Brain microvascular endothelial cell (primary cell): ENCODE results near the gene CUL7.

Experiments used
- DNase-seq: peaks from one replicate; pipeline ENCODE4 v3.0.0-alpha.2; 2020
- H3K27ac ChIP-seq: fragments of 250-450 bp; sonication (Bioruptor Pico); 2 replicates; pipeline ENCODE4 v1.5.1; 2020; ENCODE audit warnings: mild to moderate bottlenecking, moderate library complexity
- H3K27me3 ChIP-seq: fragments of 250-450 bp; sonication (Bioruptor Pico); replicated peaks from 2 replicates; pipeline ENCODE4 v1.5.1; 2020; ENCODE audit warnings: mild to moderate bottlenecking
- H3K36me3 ChIP-seq: fragments of 250-450 bp; sonication (Bioruptor Pico); replicated peaks from 2 replicates; pipeline ENCODE4 v1.5.1; 2020; ENCODE audit warnings: mild to moderate bottlenecking
- H3K4me3 ChIP-seq: 2 replicates; pipeline ENCODE4 v1.5.1; 2011; ENCODE audit warnings: low read depth, mild to moderate bottlenecking, control low read depth, low read length, moderate library complexity
- in situ Hi-C: cut with HindIII; loops from 2 replicates; pipeline ENCODE4 v1.10.0; 2017; ENCODE audit warnings: low sequenced_read_pairs, low pct_ligation_motif_present
- TF ChIP-seq, protein P1 (sequence below): IDR thresholded peaks from 2 replicates; pipeline ENCODE4 v1.5.1; 2011; ENCODE audit warnings: low read depth, mild to moderate bottlenecking, moderate library complexity, low read length, control low read depth, inconsistent platforms; ENCODE audit errors: missing control alignments

CUL7 gene

GRCh38 chr6:43021270-43022047 lies 32.2 kb downstream of the CUL7 start, which contains the start of gene RRP36:
Gene RRP36, plus strand, starts transcription at chr6:43021623. Its CDS starts 32 bp downstream, at chr6:43021655.
- no peaks in the 10 kb centered on the region for H3K27me3 ChIP-seq
- H3K36me3 ChIP-seq, result peaks cover 42% of the 10 kb centered on the region
- H3K4me3 ChIP-seq, result peak within 1 kb of the TSS; percentile 81
- peak; percentile 51 for DNase-seq
- peak within 1 kb of the TSS; percentile 57 for H3K27ac ChIP-seq
- TF ChIP-seq, protein P1, sequence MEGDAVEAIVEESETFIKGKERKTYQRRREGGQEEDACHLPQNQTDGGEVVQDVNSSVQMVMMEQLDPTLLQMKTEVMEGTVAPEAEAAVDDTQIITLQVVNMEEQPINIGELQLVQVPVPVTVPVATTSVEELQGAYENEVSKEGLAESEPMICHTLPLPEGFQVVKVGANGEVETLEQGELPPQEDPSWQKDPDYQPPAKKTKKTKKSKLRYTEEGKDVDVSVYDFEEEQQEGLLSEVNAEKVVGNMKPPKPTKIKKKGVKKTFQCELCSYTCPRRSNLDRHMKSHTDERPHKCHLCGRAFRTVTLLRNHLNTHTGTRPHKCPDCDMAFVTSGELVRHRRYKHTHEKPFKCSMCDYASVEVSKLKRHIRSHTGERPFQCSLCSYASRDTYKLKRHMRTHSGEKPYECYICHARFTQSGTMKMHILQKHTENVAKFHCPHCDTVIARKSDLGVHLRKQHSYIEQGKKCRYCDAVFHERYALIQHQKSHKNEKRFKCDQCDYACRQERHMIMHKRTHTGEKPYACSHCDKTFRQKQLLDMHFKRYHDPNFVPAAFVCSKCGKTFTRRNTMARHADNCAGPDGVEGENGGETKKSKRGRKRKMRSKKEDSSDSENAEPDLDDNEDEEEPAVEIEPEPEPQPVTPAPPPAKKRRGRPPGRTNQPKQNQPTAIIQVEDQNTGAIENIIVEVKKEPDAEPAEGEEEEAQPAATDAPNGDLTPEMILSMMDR, result no peak
- in situ Hi-C loops, result no loop called here

DNA sequence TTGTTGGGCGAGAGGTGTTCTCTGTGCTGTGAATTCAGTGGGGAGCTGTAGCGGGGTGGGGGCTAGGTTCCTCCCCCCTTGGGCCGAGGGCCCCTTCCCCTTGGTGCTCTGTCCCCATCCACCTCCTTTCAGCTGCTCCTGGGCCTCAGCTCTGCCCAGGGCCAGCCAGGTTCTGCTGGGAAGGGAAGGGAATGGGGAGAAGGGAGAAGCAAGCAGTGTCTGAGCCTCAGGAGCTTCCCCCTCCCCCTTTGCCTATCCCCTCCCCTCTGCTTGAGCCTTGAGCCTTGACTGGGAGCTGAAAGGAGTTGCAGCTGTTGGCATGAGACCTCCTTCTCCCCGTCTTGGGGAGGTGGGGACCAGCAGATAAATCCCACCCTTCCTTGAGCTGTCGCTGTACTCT lies 32.8 kb downstream of the CUL7 start:
- TF ChIP-seq, protein P1, result no peak
- in situ Hi-C loops, result no loop called here
- DNase-seq, result no peak
- peaks cover 36% of the 10 kb centered on the region for H3K36me3 ChIP-seq
- H3K4me3 ChIP-seq, result peak overlapping the region; percentile 81
- peak overlapping the region; percentile 57 for H3K27ac ChIP-seq
- no peaks in the 10 kb centered on the region for H3K27me3 ChIP-seq

DNA sequence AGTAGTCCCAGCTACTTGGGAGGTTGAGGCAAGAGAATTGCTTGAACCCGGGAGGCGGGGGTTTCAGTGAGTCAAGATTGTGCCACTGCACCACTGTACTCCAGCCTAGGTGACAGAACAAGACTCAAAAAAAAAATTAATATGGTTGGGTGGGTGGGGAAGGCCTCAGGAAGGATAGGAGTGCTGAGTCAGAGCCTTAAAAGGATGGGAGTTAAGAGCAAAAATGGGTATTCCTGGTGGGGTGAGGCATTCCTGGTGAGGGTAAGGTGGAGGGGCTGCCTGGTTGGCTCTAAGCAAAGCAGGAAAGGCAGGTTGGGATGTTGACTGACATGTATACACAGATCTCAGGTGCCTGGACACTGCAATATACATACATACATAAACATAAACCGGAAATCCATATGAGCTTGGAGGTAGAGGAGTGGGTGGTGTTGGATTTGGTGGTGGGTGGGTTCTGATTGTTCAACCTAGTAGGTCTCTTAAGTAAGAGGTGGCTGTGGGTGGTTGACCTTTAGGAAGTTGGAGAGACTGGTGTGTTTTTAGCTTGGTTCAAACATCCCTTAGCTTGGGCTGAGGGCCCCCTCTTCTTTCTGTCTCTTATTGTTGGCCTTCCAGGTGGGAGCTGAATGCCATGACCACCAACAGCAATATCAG lies 33.5 kb downstream of the CUL7 start:
- no peak for DNase-seq
- TF ChIP-seq, protein P1, result no peak
- Histone ChIP-seq H3K27ac (no peak overlapping the region), H3K36me3 (peaks cover 32% of the 10 kb centered on the region), H3K27me3 (no peaks in the 10 kb centered on the region), H3K4me3 (no peak overlapping the region)
- in situ Hi-C loops, result no loop called here

GRCh38 chr6:43019152-43019551 lies 34.5 kb downstream of the CUL7 start:
- no peaks in the 10 kb centered on the region for H3K27me3 ChIP-seq
- no peak for DNase-seq
- in situ Hi-C loops, result no loop called here
- TF ChIP-seq, protein P1, result no peak
- peaks cover 27% of the 10 kb centered on the region for H3K36me3 ChIP-seq
- H3K4me3 ChIP-seq, result no peak overlapping the region
- H3K27ac ChIP-seq, result no peak overlapping the region

GRCh38 chr6:43016943-43017334 lies 36.7 kb downstream of the CUL7 start:
- Histone ChIP-seq H3K27me3 (no peaks in the 10 kb centered on the region), H3K36me3 (peaks cover 29% of the 10 kb centered on the region), H3K4me3 (no peak overlapping the region), H3K27ac (no peak overlapping the region)
- in situ Hi-C loops, result no loop called here
- DNase-seq, result no peak
- TF ChIP-seq, protein P1, result no peak
